AG04449 (cell line): ENCODE measurements around the gene ANTXR1.

ENCODE experiments used
- CTCF ChIA-PET: fragments of 350-600 bp; formaldehyde crosslinking; extraction: SDS; loops from one replicate; lab custom pipeline; 2021; ENCODE audit warnings: antibody characterized with exemption; lab: Yijun Ruan, JAX
- POLR2A ChIA-PET: fragments of 400-600, 350-600 bp; formaldehyde crosslinking; extraction: SDS; loops from one replicate; lab custom pipeline; 2020; ENCODE audit warnings: antibody characterized with exemption, inconsistent platforms; lab: Yijun Ruan, JAX
- DNase-seq: peaks from one replicate; pipeline ENCODE4 v3.0.0-alpha.2; 2010; ENCODE audit warnings: low read depth, low spot score
- H3K4me3 ChIP-seq: 2 replicates; pipeline ENCODE4 v1.5.1; 2011; ENCODE audit warnings: low read depth, mild to moderate bottlenecking, control low read depth, low read length
- CTCF ChIP-seq: IDR thresholded peaks from one replicate; pipeline ENCODE4 v1.5.1; 2011; ENCODE audit warnings: mild to moderate bottlenecking, moderate library complexity, low read length, control low read depth, inconsistent platforms; ENCODE audit not compliant: insufficient read depth; ENCODE audit errors: missing control alignments

The ANTXR1 gene

GRCh38 chr2:69090820-69091219 lies 77.8 kb downstream of the ANTXR1 start:
- no peak overlapping the region for H3K4me3 ChIP-seq
- DNase-seq = no peak
- ChIA-PET POLR2A (no interaction called here), CTCF (interaction anchor here (0.7 to 1.1 kb wide), 2 partner anchors 61 to 147 kb away, joined by 3 read pairs; no protein-coding TSS in a partner anchor)
- TF ChIP-seq CTCF = no peak

GRCh38 chr2:69092857-69093256 lies 79.9 kb downstream of the ANTXR1 start:
- DNase-seq = no peak
- no peak overlapping the region for H3K4me3 ChIP-seq
- no peak for TF ChIP-seq CTCF
- CTCF ChIA-PET = no interaction called here
- POLR2A ChIA-PET = no interaction called here

- POLR2A ChIA-PET = no interaction called here
- DNase-seq = no peak
- CTCF ChIA-PET = interaction anchor here (0.6 kb wide), 1 partner anchor 89 kb away, joined by 3 read pairs; no protein-coding TSS in a partner anchor
- H3K4me3 ChIP-seq = no peak overlapping the region
- TF ChIP-seq CTCF = no peak
Observed at GRCh38 chr2:69095305-69095704, 82.3 kb downstream of the ANTXR1 start.

- H3K4me3 ChIP-seq = no peak overlapping the region
- DNase-seq = no peak
- POLR2A ChIA-PET = no interaction called here
- CTCF ChIA-PET = no interaction called here
- TF ChIP-seq CTCF = no peak
Observed at GRCh38 chr2:69096326-69097095, 83.5 kb downstream of the ANTXR1 start.

GRCh38 chr2:69097148-69097610 lies 84.2 kb downstream of the ANTXR1 start:
- H3K4me3 ChIP-seq = no peak overlapping the region
- no peak for TF ChIP-seq CTCF
- CTCF ChIA-PET = no interaction called here
- POLR2A ChIA-PET = no interaction called here
- DNase-seq = no peak

- DNase-seq = no peak
- POLR2A ChIA-PET = no interaction called here
- CTCF ChIA-PET = interaction anchor here (0.8 to 1.2 kb wide), 3 partner anchors 15 to 209 kb away, joined by 3 to 4 read pairs (median 3); no protein-coding TSS in a partner anchor
- TF ChIP-seq CTCF = no peak
- H3K4me3 ChIP-seq = no peak overlapping the region
Observed at GRCh38 chr2:69097891-69098655, 85.1 kb downstream of the ANTXR1 start.
